HG03439 (cell line): ENCODE data around the gene DPP6.

ENCODE experiments used
- ATAC-seq: cut with Tn5 transposase; IDR thresholded peaks from one replicate; pipeline ENCODE4 v1.9.1; 2021; ENCODE audit warnings: mild to moderate bottlenecking, moderate library complexity; ENCODE audit not compliant: unreplicated experiment

DPP6 gene

GRCh38 chr7:154898973-154899855 is 847.0 kb downstream of the DPP6 start:
- no peak for ATAC-seq

- no peak for ATAC-seq
Observed at GRCh38 chr7:154899862-154900261, 847.7 kb downstream of the DPP6 start.

- ATAC-seq = no peak
Observed at GRCh38 chr7:154902600-154903082, 850.4 kb downstream of the DPP6 start.

DNA sequence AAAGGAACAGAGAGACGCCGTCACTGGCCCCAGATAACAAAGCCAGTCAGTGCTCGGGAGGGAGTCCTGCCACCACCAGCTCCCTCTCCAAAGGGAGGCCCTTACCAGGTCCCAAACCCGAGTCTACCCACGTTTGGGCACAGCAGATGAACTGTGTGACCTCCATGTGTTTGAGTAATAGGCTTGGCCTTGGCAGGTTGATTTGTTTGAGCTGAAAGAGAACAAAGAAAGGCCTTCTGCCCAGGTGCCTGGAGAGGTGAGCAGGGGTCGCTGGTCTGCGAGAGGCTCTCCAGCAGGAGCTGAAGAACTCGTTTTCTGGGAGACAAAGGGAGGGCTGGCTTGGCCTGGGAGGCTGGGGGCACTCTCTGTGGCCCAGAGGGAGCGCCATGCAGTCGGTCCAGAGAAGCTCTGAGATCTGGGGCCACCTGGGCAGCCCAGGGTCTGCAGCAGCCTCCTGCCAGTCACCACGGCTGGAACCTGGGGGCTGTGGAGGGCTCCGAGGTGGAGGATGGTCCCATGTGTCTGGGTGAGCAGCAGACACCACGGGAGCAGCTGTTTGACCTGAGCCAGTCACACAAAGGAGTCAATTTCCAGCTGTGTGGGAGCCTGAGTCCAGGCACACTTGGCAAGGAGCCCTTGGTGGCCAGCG is 851.0 kb downstream of the DPP6 start:
- ATAC-seq = no peak

DNA sequence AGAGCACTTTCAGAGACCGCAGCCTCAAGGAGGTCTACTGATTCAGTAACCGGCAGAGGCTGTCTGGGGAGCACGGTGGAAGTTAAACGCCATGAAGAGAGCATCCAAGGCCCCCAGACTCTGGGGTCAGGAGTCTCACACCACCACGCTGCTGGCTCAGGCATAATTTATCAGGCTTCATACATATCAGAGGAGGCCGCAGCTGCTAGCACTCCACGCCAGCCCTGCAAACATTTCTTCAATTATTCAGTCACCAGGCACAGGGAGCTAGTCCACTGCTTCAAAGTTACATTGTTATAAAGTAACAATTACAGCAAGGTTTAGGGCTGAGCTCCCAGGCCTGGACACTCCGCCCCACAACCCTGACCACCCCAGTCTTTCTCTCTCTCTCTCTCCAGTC is 852.9 kb downstream of the DPP6 start:
- ATAC-seq = no peak

GRCh38 chr7:154905615-154906014 is 853.4 kb downstream of the DPP6 start:
- no peak for ATAC-seq

DNA sequence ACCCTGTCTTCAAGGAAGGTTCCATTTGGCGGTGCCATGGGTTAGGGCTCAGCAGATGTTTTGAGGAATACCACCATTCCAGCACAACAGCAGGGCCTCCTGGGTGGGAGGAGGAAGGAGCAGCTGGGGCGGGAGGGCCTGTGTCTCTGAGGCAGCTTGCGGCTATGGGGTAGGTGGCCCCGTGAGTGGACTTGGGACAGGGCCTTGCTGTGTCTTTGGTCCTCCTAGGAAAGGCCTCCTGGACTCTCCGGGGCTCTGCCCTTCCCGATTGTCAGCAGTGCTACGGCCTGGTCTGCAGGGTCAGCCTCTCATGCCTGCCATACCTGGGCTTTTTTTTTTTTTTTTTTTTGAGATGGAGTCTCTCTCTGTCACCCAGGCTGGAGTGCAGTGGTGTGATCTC is 854.0 kb downstream of the DPP6 start:
- no peak for ATAC-seq

DNA sequence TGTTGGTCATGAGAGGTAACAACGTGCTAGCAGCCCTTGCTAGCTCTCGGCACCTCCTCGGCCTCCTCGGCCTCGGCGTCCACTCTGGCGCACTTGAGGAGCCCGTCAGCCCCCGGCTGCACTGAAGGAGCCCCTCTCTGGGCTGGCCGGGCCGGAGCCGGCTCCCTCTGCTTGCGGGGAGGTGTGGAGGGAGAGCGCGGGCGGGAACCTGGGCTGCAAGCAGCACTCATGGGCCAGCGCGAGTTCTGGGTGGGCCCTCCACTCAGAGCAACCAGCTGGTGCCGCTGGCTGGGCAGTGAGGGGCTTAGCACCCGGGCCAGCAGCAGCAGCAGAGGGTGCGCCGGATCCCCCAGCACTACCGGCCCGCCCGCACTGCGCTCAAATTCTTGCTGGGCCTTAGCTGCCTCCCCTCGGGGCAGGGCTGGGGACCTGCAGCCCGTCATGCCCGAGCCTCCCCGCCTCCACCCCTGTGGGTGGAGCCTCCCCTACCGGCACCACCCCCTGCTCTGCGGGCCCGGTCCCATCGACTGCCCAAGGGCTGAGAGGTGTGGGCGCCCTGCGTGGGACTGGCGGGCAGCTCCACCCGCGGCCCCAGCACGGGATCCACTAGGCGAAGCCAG is 854.6 kb downstream of the DPP6 start:
- ATAC-seq = no peak

DNA sequence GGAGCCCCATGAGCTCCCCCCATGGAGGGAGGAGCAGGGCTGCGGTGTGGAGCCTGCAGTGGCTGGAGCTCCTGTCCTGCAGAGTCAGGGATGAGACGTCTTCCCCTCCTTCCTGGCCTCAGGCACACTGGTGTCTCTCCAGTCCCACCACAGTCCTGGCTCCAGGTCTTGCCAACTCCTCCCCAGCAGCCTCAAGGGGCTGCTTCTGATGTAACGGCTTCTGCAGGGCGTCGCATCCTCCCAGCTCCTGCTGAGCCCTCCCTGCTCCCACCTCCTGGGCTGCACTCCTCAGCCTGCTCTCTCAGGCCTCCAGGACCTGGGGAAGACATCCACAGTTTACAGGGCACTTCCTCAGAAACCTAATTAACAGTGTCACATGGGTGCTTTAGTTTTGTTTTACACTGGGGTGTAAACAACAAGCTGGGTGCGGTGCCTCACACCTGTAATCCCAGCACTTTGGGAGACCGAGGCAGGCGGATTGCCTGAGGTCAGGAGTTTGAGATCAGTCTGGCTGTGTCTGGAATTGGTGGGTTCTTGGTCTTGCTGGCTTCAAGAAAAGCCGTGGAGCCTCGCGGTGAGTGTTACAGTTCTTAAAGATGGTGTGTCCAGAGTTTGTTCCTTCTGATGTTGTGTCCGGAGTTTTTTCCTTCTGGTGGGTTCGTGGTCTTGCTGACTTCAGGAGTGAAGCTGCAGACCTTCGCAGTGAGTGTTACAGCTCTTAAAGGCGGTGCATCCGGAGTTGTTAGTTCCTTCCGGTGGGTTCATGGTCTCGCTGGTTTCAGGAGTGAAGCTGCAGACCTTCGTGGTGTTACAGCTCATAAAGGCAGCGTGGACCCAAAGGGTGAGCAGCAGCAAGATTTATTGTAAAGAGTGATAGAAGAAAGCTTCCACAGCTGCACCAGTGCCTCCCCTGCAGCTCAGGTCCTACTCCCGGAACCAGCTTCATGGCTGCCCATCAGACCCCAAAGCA is 855.7 kb downstream of the DPP6 start:
- no peak for ATAC-seq

- ATAC-seq = no peak
Observed at GRCh38 chr7:154909241-154910105, 857.3 kb downstream of the DPP6 start.

GRCh38 chr7:154910125-154910524 is 857.9 kb downstream of the DPP6 start:
- no peak for ATAC-seq

- ATAC-seq = no peak
Observed at GRCh38 chr7:154910977-154911376, 858.8 kb downstream of the DPP6 start.

DNA sequence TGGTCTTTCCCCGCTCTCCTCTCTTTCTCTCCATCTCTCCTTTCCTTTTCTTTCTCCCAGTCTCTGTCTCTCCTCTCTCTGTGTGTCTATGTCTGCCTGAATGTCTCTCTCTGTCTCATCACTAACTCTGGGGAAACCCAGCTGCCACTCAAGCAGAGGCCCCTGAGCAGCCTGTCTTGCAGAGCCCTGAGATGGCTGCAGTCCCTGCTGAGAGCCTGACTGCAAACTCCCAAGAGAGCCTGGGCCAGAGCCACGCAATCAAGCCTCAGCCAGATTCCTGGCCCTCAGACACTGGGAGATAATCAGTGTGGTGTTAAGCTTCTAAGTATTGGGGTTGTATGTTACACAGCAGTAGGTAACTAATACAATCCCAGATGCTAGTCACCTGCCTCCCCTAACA is 859.2 kb downstream of the DPP6 start:
- ATAC-seq = no peak

GRCh38 chr7:154911862-154912455 is 859.8 kb downstream of the DPP6 start:
- ATAC-seq = no peak

GRCh38 chr7:154912871-154913637 is 860.9 kb downstream of the DPP6 start:
- no peak for ATAC-seq

GRCh38 chr7:154913638-154914307 is 861.6 kb downstream of the DPP6 start:
- ATAC-seq = peak; percentile 96

DNA sequence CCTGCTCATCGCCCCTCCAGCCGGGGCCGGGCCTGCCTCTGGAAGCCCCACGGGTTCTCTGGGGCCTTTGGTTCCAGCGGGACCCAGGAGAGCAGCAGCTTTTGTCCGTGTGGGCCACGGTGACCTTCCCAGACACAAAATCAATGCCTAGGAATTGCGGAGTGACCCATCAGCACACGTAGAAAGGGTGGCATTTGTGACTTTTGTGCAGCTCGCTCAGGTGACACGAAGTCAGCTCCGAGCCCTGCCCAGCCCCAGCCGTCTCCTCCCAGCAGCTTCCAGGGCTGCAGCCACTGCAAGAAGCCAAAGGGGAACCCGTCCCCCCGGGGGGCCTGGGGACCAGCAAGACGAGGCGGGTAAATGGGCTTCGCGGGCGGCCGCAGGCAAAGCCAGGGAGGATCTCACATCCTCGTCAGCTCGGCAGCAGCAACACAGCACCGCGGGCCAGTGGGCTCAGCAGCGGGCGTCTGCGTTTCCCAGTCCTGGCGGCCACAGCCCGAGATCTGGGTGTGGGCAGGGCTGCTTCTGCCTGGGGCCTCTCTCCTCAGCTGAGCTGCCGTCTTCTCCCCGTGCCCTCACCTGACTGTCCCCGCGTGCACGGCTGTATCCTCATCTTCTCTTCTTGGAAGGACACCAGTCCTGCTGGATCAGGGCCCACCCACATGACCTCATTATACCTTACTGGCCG is 862.3 kb downstream of the DPP6 start:
- no peak for ATAC-seq
